ENCODE data around the gene GNGT2.

Gene GNGT2

DNA sequence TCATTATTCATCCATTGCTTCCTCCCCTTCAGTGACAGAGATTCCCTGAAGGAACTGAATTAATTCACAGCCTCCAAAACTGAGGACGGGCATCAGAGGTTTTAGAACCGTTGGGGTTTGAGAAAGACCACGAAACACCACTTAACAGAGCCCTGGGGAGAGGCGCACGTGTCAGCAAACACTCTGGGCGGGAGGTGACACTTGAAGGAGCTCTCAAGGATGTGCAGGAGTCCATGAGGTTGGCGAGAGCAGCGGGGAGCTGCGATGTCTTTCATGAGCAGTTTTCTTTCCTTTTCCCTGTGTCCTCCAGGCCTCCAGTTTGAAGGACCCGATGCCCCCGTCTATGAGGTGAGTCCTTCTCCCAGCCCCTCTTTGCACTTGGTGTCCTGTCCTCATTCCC, 54.1 kb downstream of the GNGT2 start:
- Mint-ChIP-seq H3K9me3 (no peaks in the 10 kb centered on the region), H3K4me1 (no peaks in the 10 kb centered on the region), H3K4me3 (no peak overlapping the region), H3K36me3 (no peaks in the 10 kb centered on the region), H3K27ac (no peak overlapping the region), H3K27me3 (peaks cover 68% of the 10 kb centered on the region)
- CTCF ChIA-PET: no interaction called here
- no peak for DNase-seq
